GM13976 (cell line): ENCODE results near the gene NETO2.

Experiments
- DNase-seq: peaks from one replicate; pipeline ENCODE4 v3.0.0; 2012; ENCODE audit warnings: low spot score
- CTCF ChIP-seq: IDR thresholded peaks from 2 replicates; pipeline ENCODE4 v1.5.1; 2012; ENCODE audit warnings: borderline replicate concordance, mild to moderate bottlenecking; ENCODE audit not compliant: insufficient read depth; ENCODE audit errors: extremely low read depth, missing control alignments, control extremely low read depth
- in situ Hi-C: fragments of 300-500 bp; cut with MboI; formaldehyde crosslinking; loops from one replicate; pipeline ENCODE4 v1.12.0; 2022; ENCODE audit warnings: low sequenced_read_pairs, mixed read lengths, inconsistent platforms; ENCODE audit not compliant: unreplicated experiment

The NETO2 gene

GRCh38 chr16:47045459-47045858 is 98.3 kb downstream of the NETO2 start:
- no peak for TF ChIP-seq CTCF
- in situ Hi-C loops, result no loop called here
- DNase-seq, result no peak

GRCh38 chr16:47045023-47045422 is 98.7 kb downstream of the NETO2 start:
- in situ Hi-C loops, result no loop called here
- no peak for DNase-seq
- TF ChIP-seq CTCF, result no peak

- in situ Hi-C loops, result no loop called here
- no peak for TF ChIP-seq CTCF
Observed at GRCh38 chr16:47043970-47044684, 99.6 kb downstream of the NETO2 start.

GRCh38 chr16:47043200-47043599 is 100.5 kb downstream of the NETO2 start:
- in situ Hi-C loops, result no loop called here
- TF ChIP-seq CTCF, result no peak
- DNase-seq, result no peak

More at GRCh38 chr16:47043970-47044684, 99.6 kb downstream of the NETO2 start:
- DNase-seq, result no peak

- TF ChIP-seq CTCF, result peak; percentile 98
- in situ Hi-C loops, result no loop called here
- DNase-seq, result peak; percentile 96
Observed at GRCh38 chr16:47037746-47038458, 105.8 kb downstream of the NETO2 start.

DNA sequence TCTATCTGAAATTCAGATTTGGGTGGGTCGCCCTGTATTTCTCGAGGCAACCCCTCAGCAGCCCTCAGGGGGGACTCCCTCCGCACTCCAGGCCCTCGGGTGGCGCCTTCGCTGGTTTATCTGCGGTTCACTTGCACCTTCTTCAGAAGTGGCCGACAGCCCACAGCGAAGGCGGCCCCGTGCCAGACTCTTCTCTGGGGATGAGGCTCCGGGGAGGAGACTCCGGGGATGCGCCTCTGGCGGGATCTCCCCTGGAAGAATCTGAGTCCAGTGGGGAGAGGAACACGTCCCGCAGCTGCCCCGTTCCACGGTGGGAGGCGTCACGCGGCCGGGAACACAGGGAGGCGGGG is 106.4 kb downstream of the NETO2 start:
- in situ Hi-C loops, result no loop called here
- TF ChIP-seq CTCF, result no peak

More for the DNA sequence above, 106.4 kb downstream of the NETO2 start:
- DNase-seq, result peak; percentile 66
